CD4-positive, alpha-beta T cell treated with Interleukin-6 at 100 ng/mL for 8 hours (primary cell): ENCODE measurements around the gene GDAP2.
"Not testable (repeated sequence)": the region's sequence is repeated elsewhere in the genome, so short reads cannot be mapped to it uniquely, and the experiment has no call there.

Experiments used
- DNase-seq: peaks from one replicate; pipeline ENCODE4 v3.0.0-alpha.2; 2020; ENCODE audit warnings: mixed read lengths, low spot score

GDAP2 gene, protein sequence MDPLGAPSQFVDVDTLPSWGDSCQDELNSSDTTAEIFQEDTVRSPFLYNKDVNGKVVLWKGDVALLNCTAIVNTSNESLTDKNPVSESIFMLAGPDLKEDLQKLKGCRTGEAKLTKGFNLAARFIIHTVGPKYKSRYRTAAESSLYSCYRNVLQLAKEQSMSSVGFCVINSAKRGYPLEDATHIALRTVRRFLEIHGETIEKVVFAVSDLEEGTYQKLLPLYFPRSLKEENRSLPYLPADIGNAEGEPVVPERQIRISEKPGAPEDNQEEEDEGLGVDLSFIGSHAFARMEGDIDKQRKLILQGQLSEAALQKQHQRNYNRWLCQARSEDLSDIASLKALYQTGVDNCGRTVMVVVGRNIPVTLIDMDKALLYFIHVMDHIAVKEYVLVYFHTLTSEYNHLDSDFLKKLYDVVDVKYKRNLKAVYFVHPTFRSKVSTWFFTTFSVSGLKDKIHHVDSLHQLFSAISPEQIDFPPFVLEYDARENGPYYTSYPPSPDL

DNA sequence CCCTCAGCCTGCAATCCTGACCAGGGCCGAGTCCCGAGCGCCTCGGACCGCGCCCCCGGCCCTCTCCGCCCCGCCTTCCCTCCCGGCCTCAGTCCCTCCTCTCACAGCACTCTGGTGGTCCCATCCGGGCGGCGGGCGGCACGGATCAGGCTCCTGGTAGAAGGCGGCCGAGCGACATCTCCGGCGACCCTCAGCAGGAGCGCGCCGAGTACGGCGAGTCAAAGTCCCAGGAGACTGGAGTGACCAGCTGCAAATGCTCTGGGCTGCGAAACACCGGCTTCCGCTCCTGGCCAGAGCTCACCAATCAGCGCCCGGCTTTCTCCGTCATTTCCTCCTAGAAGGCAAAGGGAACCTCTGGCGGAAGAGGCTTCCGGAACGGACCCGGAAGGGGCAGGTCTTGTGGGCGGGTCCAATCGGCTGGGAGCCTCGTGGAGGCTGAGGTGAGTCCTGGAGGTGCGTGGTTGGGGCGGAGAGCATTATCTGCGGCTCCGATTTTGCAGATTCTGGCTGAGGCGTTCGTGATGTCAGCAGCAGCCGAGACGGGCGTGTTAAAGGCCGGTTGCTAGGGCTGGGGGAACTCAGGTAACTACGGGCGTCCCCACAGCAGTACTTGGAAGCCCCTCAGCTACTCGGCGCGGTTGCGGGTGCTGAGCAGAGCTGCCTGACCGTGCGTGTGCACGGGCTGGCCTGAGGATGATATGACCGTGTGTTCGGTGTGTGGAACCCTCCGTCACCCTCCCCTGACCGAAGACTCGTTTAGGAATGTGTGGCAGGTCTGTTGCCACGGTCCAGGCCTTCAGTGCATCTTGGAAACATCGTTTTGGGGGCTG lies at the start of gene GDAP2, which contains the start of gene WDR3:
Gene GDAP2, minus strand, starts transcription at position 279 of the 830 bp plus-strand sequence. CDS start 9,264 bp downstream, outside the sequence.
Gene WDR3, plus strand, starts transcription at position 397 of the 830 bp plus-strand sequence. CDS start 3,581 bp downstream, outside the sequence.
- DNase-seq = peak; percentile 94

DNA sequence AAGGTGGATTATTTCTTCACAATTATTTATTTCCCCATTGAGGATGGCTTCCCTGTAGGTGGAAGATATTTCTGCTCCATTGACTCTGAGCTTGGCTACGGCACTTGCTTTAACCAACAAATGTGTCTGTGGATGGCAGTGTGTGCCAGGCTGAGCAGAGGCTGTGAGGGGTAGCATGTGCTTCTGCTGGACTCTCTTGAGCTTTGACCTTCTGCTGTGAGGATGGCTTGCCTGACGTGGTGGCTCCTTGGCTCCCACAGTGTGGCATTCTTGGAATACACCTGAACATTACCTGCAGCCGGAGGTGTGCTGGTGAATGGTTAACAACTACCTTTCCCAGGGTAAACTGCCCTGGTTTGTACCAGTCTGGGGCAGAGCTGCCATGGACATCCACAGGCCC lies 47.0 kb upstream of the GDAP2 start:
- no peak for DNase-seq

DNA sequence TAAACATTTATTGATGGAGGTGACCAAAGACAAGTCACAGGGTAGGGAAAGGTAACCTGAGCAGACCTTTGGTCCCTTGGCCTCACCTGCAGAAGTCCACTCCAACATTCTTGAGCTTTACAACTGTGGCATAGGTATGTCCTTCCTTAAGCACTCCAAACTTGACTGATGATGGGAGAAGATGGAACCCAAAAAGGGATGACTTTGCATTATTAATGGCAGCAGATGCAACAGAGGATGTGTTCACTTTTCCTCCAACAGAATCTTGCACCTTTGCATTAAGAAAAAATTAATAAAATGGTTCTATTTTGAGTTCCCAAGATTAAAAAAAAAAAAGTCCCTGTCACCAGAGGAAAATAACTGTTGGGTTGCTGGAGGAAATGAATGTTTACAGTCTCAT lies 42.4 kb upstream of the GDAP2 start:
- no peak for DNase-seq

DNA sequence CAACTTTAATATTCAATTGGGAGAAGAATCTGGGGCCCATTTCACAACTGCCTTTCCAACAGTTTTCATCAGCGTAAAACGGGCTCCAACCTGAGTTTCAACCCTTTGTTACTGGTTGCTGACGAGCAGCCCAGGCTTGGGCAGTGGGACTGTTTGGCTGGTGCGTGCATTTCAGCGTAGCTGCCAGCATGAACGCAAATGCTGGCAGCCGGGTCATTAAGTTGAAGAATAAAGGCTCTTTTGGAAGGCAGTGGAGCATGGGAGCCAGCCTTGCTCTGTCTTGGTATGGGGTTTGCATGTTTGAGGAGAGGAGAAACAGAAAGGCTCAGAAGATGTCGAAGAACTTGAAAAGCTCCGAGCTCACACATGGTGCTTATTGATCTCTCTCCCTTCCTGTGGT lies 40.8 kb upstream of the GDAP2 start:
- no peak for DNase-seq

DNA sequence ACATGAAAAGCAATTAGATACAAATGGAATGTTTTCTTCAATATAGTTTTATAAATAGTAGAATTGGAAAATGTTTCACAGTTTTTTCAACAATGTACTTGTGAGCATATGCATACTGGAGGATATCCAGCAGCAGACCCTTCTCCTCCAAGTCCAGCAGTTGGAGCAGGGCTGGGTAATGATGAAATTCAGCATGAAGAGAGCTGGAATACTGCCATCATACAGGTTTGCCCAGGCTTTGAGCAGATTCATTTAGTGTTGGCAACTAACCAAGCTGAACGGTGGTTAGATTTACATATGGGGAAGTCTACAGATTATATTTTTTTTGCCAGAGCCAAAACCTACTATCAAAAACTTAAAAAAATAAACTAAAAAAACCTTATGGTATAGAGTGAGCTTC lies 38.5 kb upstream of the GDAP2 start:
- DNase-seq = no peak

DNA sequence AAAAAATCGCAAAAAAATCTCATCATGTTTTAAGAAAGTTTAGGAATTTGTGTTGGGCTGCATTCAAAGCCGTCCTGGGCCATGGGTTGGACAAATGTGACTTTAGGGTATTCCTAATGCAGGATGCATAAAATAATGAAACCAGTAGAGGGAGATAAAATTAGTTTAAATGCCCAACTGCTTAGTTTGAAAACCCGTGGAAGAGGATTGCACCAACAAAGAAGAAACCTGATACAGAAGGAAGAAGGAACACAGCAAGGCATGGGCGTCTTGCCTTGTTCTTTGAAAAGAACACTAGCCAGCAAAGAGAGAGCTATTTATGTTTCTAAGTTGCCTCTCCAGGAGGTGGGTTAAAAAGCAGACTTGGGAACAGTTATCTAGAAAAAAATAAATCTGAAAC lies 38.1 kb upstream of the GDAP2 start:
- no peak for DNase-seq

DNA sequence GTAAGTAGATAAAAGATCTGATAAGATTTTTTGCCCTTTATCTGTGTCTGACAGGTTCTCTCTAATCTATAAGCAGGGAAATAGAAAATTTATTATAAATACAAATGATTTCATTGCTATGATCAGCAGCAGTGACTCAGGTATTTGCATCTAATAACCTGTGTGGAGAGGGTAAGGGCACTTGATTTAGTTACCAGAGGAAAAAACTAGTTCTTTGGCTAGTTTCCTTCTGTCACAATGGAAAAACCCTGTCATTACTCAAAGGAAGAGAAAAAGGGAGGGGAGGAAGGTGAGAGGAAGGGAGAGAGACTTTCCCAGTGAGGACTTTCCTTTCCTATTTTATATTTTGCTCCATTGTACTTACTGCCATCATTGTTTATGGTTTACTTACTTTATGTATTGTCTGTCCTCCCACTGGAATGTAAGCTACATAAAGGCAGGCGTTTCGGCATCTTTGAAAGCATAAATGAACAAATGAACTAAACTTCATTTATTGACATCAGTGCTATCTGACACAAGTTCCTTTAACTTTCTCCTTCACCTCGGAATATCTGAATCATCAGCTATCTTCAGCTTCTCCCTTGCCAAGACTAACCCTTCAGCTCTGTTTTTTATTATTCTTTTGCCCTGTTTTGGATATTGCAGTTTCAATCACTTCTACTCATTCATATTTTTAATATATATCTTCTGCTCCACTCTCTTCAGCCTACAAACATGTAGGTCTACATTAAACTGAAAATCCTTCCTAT lies 35.0 kb upstream of the GDAP2 start:
- DNase-seq = no peak

DNA sequence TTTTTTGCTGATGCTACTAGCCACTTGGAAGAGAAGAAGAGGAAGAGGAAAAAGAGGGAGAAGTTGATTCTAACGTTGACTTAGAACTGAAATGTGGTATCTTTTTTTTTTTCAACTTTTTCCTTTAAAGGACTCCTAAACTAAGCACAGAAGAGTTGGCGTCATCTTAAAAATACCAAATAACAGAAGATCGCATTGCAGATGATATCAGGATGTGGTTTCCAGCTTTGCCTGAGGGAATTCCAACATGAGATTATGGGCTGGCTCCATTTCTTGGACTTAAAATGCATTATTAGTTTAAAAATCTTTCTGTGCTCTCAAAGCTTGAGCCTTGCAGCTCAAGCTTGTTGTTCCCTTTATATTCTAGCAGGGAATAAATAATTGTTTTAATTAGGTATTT lies 29.9 kb upstream of the GDAP2 start:
- DNase-seq = no peak

DNA sequence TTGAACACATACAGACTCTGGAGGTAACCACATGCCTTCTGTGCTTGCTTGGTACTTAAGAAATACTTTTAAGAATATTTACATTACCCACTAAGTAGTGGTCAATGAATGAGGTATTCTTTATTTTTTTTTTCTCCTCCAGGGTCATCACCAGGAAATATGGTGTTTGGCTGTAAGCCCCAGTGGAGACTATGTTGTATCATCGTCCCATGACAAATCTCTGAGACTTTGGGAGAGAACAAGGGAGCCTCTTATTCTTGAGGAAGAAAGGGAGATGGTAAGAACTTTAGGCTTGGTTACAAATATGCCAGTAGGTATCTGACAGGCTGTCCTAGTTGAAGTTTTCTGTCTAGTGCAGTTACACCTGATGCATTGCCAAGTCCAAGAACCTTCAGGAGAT lies 23.0 kb upstream of the GDAP2 start:
- DNase-seq = no peak

DNA sequence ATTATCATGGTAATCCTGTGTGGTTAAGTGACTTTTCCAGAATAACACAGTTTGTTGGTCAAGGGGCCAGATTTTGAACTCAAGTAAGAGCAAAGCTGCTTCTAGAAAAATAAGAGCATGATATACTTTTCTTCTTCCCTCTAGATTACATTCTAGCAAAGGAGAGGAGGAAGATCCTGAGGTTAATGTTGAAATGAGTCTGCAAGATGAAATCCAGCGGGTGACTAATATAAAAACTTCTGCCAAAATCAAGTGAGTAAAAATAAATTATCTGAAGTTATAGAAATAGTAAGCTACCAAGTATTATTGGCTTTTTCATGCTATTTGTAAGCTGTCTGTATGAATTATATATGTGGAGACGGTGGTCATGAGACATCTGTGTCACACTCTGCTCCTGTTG lies 12.9 kb upstream of the GDAP2 start:
- no peak for DNase-seq

DNA sequence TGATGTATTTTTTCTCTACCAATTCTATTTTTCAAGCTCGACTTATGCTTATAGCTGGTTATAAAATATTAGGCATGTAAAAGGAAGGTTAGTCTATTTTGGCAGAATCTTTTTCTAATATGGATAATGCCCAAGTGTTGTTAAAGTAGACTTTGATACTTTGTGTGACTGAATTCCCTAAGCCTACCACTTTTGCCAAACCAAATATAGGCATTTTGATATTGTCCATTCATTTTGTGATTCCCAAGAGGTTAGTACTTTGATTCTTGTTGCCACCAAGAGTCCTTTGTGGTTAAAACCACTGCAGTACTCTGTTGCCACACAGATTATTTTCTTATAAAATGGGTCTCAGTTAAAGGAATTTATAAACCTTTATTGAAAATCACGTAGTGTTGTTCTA lies 4.3 kb upstream of the GDAP2 start:
- no peak for DNase-seq

DNA sequence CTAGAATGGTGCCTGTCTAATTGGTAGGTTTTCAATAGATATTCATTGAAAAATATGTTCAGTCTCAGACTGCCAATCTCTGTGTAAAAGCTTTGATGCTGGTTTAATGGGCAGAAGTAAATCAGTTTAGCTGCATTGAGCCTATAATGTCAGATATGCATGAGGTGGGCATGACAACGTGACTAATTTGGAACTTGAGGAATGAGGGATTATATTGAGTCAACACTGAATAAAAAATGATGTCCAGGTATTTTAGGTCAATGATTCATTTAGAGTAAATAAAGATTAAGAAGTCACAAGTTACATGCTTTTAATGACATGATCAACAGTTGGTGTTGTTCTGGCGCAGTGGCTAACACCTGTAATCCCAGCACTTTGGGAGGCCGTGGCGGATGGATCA lies 3.2 kb upstream of the GDAP2 start:
- no peak for DNase-seq

DNA sequence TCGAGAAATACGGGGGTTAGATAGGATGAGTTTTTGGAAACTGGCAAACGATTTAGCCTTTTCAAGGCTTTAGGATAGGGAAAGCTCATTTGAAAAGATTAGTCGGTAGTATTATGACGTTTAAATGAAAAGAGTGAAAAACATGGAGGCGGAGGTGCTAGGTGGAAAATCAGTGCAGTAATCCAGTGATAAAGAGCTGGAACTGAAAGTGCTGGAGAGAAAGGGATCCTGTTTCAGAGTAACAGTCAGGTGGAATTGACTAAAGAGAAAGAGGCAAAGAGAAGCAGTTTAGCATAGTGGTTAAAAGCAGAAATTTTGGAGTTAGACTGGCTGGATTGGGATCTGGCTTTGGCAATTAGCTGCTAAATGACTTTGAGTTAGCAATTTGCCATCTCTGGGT lies 1.1 kb upstream of the GDAP2 start:
- no peak for DNase-seq

DNA sequence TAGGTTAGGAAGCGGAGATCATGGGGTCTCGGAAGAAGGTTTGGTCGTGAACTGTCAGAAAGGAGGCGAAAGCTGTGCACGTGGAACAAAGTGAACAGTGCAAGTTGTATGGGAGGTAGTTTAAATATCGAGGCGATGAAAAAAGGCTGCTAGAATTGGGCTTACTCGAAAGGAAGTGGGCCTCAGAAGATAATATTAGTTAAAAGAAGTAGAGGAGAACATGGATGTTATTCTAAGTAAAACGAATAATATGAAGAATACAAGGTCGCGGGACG lies 689 bp upstream of the GDAP2 start:
- DNase-seq = no peak

DNA sequence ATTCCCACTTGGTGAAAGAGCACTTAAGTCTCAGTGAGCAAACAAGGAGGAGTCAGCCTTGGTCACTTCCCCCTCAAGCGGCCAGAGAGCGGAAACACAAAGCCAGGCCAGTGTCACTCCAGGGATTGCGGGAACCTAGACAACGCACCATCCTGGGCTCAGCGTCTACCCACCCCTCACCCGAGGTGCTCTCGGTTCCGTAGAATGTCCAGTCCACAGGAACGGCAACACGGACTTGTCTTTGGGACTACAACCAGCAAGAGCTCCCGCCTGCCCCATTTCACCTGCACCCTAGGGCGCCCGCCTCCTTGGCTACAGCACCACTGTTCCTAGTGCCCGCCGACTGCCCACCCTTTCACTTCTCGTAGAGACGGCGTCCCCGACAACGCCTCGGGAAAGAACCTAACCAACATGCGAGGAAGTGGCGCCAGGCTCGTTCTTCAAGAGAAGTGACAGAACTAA lies 509 bp downstream of the GDAP2 start:
- peak; percentile 19 for DNase-seq

DNA sequence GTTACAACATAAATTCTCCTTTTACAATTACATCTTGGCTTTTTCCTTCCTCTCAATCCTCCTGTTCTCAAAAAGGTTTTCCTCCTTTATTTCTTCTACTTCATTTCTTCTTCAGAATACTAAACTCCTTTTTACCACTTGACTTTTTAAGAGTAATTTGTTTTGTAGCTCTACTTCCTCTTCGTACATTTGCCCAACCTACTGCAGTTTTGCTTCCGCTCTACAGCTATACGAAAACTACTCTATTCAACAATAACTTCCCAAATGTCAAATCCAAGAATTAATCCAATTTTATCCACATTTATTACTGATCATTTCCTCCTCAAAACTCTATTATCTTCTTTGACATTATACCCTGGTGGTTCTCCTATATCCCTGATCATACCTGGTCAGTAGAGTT lies 3.4 kb downstream of the GDAP2 start:
- no peak for DNase-seq

DNA sequence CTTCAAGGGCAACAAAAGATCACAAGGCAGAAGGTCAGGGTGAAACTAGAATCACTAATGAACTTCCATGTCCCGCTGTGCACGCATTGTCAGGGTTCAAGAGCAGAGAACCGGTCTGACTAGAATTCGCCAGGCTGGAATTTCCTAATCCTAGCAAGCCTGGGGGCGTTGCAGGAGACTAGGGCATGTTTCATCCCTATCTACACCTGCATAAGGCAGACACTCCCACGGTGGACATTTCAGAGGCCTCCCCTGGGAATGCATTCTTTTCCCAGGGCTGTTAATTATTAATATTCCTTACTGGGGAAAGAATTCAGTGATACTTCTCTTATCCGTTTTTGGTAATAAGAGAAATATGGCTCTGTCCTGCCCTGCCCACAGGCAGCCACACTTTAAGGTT lies 6.7 kb downstream of the GDAP2 start:
- DNase-seq = not testable (repeated sequence)

DNA sequence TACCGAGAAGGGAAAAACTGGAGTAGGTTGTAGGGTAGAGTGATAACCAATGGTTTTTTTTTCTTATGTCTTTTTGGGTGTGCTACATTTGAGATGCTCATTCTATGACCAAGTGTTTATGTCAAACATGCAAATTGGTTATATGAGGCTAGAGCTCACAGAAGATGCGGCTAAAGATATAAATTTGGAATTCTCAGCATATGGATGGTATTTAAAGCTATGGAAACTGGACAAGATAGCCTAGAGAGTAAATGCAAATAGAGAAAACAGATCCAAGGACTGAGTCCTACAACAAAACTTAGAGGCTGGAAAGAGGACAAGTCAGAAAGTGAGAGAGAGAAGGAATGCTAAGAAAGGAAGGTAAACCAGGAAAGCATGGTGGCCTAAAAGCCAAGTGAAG lies 7.4 kb downstream of the GDAP2 start:
- no peak for DNase-seq

DNA sequence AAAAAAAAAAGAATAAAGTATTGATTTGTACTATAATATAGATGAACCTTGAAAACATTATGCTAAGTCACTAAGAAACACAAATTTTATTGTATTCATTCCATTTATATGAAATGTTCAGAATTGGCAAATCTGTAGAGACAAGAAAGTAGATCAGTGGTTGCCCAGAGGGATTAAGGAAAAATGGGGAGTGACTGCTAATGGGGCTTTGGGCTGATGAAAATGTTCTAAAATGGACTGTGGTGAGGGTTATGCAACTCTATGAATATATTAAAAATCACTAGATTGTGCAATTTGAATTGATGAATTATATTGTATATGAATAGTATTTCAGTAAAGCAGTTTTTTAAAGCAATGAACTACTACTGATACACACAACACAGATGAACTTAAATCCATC lies 10.0 kb downstream of the GDAP2 start:
- DNase-seq = no peak

DNA sequence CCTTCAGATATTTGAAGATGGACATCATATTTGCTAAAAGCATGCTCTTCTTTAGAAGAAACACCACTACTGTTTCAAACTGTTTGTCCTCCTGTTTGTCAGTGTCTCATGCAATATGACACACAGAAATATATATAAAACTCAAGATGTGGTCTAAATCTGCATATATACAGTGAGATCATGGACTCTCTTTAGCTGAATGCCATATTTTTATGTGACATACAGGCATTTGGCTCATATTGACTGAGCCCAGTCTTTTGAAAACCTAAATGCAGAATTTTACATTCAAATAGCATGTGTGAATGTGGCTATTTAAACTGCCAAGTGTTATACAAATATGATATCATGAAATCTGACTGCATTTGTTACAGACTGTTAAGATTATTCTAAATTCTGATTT lies 18.4 kb downstream of the GDAP2 start:
- no peak for DNase-seq

DNA sequence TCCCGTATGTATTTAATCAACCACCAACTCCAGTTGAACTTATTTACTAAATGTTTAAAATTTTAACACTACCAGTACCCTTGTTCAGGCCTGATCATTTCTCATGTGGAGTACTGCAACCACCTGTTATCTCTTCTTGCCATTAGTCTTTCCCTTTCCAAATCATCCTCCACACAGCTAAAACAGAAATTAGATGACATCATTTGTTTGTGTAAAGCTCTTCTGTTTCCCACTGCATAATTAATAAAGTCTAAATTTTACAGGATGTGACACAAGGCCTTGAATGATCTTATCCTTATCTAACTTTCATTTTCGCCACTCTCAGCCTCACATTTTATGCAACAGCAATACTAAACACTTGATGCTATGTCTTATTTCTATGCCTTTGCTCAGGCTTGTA lies 24.4 kb downstream of the GDAP2 start:
- DNase-seq = no peak

DNA sequence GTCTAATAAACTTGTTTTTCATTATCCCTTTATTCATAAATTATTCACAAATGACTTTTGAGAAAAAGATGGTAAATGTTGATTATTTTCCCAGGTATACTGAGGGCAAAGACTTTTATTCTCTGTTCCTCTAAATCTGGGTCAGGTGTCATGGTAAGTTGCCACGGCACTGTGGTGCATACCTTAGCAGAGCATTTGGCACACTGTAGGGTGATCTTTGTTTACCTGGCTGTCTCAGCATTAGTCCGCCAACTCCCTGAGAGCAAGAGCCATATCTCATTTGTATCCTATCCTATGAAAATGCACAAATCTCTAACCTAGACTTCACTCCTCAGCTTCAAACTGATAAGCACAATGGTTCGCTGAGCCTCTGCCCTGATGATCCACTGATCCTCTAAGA lies 24.9 kb downstream of the GDAP2 start:
- DNase-seq = no peak

DNA sequence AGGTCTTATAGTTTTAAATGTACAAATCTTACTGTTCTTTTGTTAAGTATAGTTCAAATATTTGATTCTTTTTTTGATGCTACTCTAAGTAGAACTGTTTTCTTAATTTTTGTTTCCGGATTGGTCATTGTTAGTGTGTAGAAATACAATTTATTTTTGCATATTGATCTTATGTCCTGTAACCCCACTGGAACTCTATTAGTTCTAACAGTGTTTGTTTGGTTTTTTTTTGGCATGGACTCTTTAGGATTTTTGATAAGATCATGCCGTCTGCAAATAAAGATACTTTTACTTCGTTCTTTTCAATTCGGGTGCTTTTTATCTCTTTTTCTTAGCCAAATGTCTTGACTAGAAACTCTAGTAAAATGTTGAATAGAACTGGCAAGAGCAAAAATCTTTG lies 26.5 kb downstream of the GDAP2 start:
- DNase-seq = no peak
